Measurements from ENCODE around the gene TOM1L2. TPM values are rescaled to one million over a fixed set of nuclear protein-coding genes. Genes with fewer than 3 reads are reported as not detected.

TOM1L2 gene
- polyA plus RNA-seq, 1 donor from 2014 or later = 40.9 TPM

- TF ChIP-seq REST (IDR thresholded peaks at IDR 0.05; ENCODE audit: borderline replicate concordance) (no peak), SMC3 (conservative IDR thresholded peaks at IDR 0.05; ENCODE audit: poor library complexity) (no peak), TAF1 (IDR thresholded peaks at IDR 0.05; ENCODE audit: low read depth) (no peak), EP300 (conservative IDR thresholded peaks at IDR 0.05; ENCODE audit: poor library complexity, severe bottlenecking) (no peak), CTCF (IDR thresholded peaks at IDR 0.05; ENCODE audit: poor library complexity, severe bottlenecking) (no peak), MXI1 (conservative IDR thresholded peaks at IDR 0.05; ENCODE audit: poor library complexity, severe bottlenecking) (no peak), EZH2 (IDR thresholded peaks at IDR 0.05; ENCODE audit: borderline replicate concordance, insufficient read depth, low read length, poor library complexity, severe bottlenecking) (no peak), RAD21 (conservative IDR thresholded peaks at IDR 0.05) (no peak), POLR2AphosphoS5 (IDR thresholded peaks at IDR 0.05) (no peak)
- no peak overlapping the region for H3K4me2 ChIP-seq (ENCODE audit: low read length)
- no peaks in the 10 kb centered on the region for H3K79me2 ChIP-seq (replicated peaks; ENCODE audit: insufficient read depth, low read length)
- no peak overlapping the region for H3K4me3 ChIP-seq (ENCODE audit: low read length)
- H3K9me3 ChIP-seq (ENCODE audit: low read length) = no peaks in the 10 kb centered on the region
- H4K20me1 ChIP-seq (ENCODE audit: insufficient read depth) = no peaks in the 10 kb centered on the region
- no peak overlapping the region for H3K9ac ChIP-seq (ENCODE audit: low read length)
- H2AFZ ChIP-seq (ENCODE audit: low read depth, low read length) = no peak overlapping the region
- H3K27me3 ChIP-seq (ENCODE audit: insufficient read depth, low read depth, low read length) = no peaks in the 10 kb centered on the region
- H3K36me3 ChIP-seq (ENCODE audit: insufficient read depth, low read length) = no peaks in the 10 kb centered on the region
- H3K27ac ChIP-seq (ENCODE audit: low read length) = no peak overlapping the region
- H3F3A ChIP-seq (ENCODE audit: insufficient read depth, low read length, poor library complexity, severe bottlenecking) = no peaks in the 10 kb centered on the region
- no peaks in the 10 kb centered on the region for H3K9me2 ChIP-seq (ENCODE audit: insufficient read depth, low read length)
These were observed 15.1 kb upstream of the TOM1L2 start for GRCh38 chr17:17987187-17987896.

- no peaks in the 10 kb centered on the region for H3K9me2 ChIP-seq (ENCODE audit: insufficient read depth, low read length)
- no peak overlapping the region for H3K9ac ChIP-seq (ENCODE audit: low read length)
- H3K27ac ChIP-seq (ENCODE audit: low read length) = no peak overlapping the region
- H3K4me3 ChIP-seq (ENCODE audit: low read length) = no peak overlapping the region
- no peaks in the 10 kb centered on the region for H3K9me3 ChIP-seq (ENCODE audit: low read length)
- no peak overlapping the region for H2AFZ ChIP-seq (ENCODE audit: low read depth, low read length)
- no peaks in the 10 kb centered on the region for H3K36me3 ChIP-seq (ENCODE audit: insufficient read depth, low read length)
- no peaks in the 10 kb centered on the region for H3K27me3 ChIP-seq (ENCODE audit: insufficient read depth, low read depth, low read length)
- H3K79me2 ChIP-seq (replicated peaks; ENCODE audit: insufficient read depth, low read length) = no peaks in the 10 kb centered on the region
- no peak overlapping the region for H3K4me2 ChIP-seq (ENCODE audit: low read length)
- TF ChIP-seq TAF1 (IDR thresholded peaks at IDR 0.05; ENCODE audit: low read depth) = no peak
- H3F3A ChIP-seq (ENCODE audit: insufficient read depth, low read length, poor library complexity, severe bottlenecking) = no peaks in the 10 kb centered on the region
- H4K20me1 ChIP-seq (ENCODE audit: insufficient read depth) = no peaks in the 10 kb centered on the region
These were observed 13.4 kb upstream of the TOM1L2 start for GRCh38 chr17:17985555-17985954.

All from neural cell (in vitro differentiated cells).